Mesenchymal stem cell (in vitro differentiated cells and primary cell): ENCODE results near the gene TRMT10C.

Experiments
- DNase-seq: peaks from one replicate; pipeline ENCODE4 v3.0.0-alpha.2; 2013
- H2AFZ ChIP-seq: one replicate; pipeline ENCODE4 v1.6.1; 2013; ENCODE audit warnings: low read depth, mild to moderate bottlenecking, control low read depth, inconsistent platforms, low read length, moderate library complexity
- H2AK5ac ChIP-seq: 2 replicates; pipeline ENCODE4 v1.6.1; 2013; ENCODE audit warnings: low read length, moderate library complexity, mild to moderate bottlenecking, inconsistent platforms; ENCODE audit not compliant: severe bottlenecking
- H2BK120ac ChIP-seq: one replicate; pipeline ENCODE4 v1.6.1; 2013; ENCODE audit warnings: low read depth, mild to moderate bottlenecking, inconsistent platforms, low read length, moderate library complexity
- H2BK12ac ChIP-seq, 2 experiments: one replicate each; pipeline ENCODE4 v1.6.1; 2013; ENCODE audit warnings: inconsistent platforms in 2 of 2, low read length in 2 of 2, mild to moderate bottlenecking in 2 of 2, moderate library complexity in 2 of 2, control low read depth in 1 of 2
- H2BK15ac ChIP-seq: one replicate; pipeline ENCODE4 v1.6.1; 2013; ENCODE audit warnings: mild to moderate bottlenecking, low read depth, inconsistent platforms; ENCODE audit not compliant: poor library complexity, severe bottlenecking
- H2BK5ac ChIP-seq: 2 replicates; pipeline ENCODE4 v1.6.1; 2013; ENCODE audit warnings: low read depth, mild to moderate bottlenecking, low read length, control low read depth, inconsistent platforms; ENCODE audit not compliant: poor library complexity, severe bottlenecking
- H3K14ac ChIP-seq, 2 experiments: one replicate each; pipeline ENCODE4 v1.6.1; 2013; ENCODE audit warnings: inconsistent platforms in 2 of 2, low read length in 2 of 2, control low read depth in 1 of 2, mild to moderate bottlenecking in 1 of 2, moderate library complexity in 1 of 2
- H3K18ac ChIP-seq, 2 experiments: one replicate each; pipeline ENCODE4 v1.6.1; 2013; ENCODE audit warnings: inconsistent platforms in 2 of 2, low read length in 2 of 2, control low read depth in 1 of 2, low read depth in 1 of 2, mild to moderate bottlenecking in 1 of 2
- H3K23ac ChIP-seq, 2 experiments: one replicate each; pipeline ENCODE4 v1.6.1; 2013; ENCODE audit warnings: inconsistent platforms in 2 of 2, low read length in 2 of 2, mild to moderate bottlenecking in 2 of 2, moderate library complexity in 2 of 2, control low read depth in 1 of 2
- H3K27ac ChIP-seq: 2 replicates; pipeline ENCODE4 v1.5.1; 2013; ENCODE audit warnings: mild to moderate bottlenecking, moderate library complexity, low read length, control low read depth, inconsistent platforms; ENCODE audit not compliant: poor library complexity, severe bottlenecking
- H3K27me3 ChIP-seq, 2 experiments: 2 replicates each; pipeline versions ENCODE4 v1.6.1 to v1.7.0; 2013; ENCODE audit warnings: low read length in 2 of 2, mild to moderate bottlenecking in 2 of 2, moderate library complexity in 2 of 2, control low read depth in 1 of 2, inconsistent platforms in 1 of 2; ENCODE audit not compliant: control insufficient read depth in 1 of 2, insufficient read depth in 1 of 2
- H3K36me3 ChIP-seq, 2 experiments: 2 replicates each; pipeline versions ENCODE4 v1.6.1 to v1.7.0; 2013; ENCODE audit warnings: low read length in 2 of 2, control low read depth in 1 of 2, inconsistent platforms in 1 of 2, low read depth in 1 of 2, mild to moderate bottlenecking in 1 of 2; ENCODE audit not compliant: insufficient read depth in 2 of 2, control insufficient read depth in 1 of 2
- H3K4ac ChIP-seq, 2 experiments: one replicate each; pipeline ENCODE4 v1.6.1; 2013; ENCODE audit warnings: inconsistent platforms in 2 of 2, low read length in 2 of 2, mild to moderate bottlenecking in 2 of 2, moderate library complexity in 2 of 2, control low read depth in 1 of 2, low read depth in 1 of 2
- H3K4me1 ChIP-seq: 2 replicates; pipeline ENCODE4 v1.6.1; 2013; ENCODE audit warnings: low read depth, low read length, control low read depth; ENCODE audit not compliant: control insufficient read depth, insufficient read depth
- H3K4me2 ChIP-seq: 2 replicates; pipeline ENCODE4 v1.6.1; 2013; ENCODE audit warnings: low read length, mild to moderate bottlenecking, inconsistent platforms; ENCODE audit not compliant: poor library complexity, severe bottlenecking
- H3K4me3 ChIP-seq, 2 experiments: 2 replicates each; pipeline versions ENCODE4 v1.5.1 to v1.7.0; 2013; ENCODE audit warnings: low read length in 2 of 2, mild to moderate bottlenecking in 2 of 2, control low read depth in 1 of 2, low read depth in 1 of 2; ENCODE audit not compliant: insufficient read depth in 1 of 2
- H3K79me1 ChIP-seq: replicated peaks from 2 replicates; pipeline ENCODE4 v1.6.1; 2013; ENCODE audit warnings: mild to moderate bottlenecking, control low read depth, low read length, inconsistent platforms; ENCODE audit not compliant: poor library complexity, severe bottlenecking
- H3K9ac ChIP-seq: 2 replicates; pipeline ENCODE4 v1.7.0; 2013; ENCODE audit warnings: mild to moderate bottlenecking, low read length, moderate library complexity
- H3K9me3 ChIP-seq: 2 replicates; pipeline ENCODE4 v1.7.0; 2013; ENCODE audit warnings: mild to moderate bottlenecking, low read length; ENCODE audit not compliant: control insufficient read depth
- H4K8ac ChIP-seq: one replicate; pipeline ENCODE4 v1.6.1; 2013; ENCODE audit warnings: inconsistent platforms, mild to moderate bottlenecking, low read length, moderate library complexity
- H4K91ac ChIP-seq: one replicate; pipeline ENCODE4 v1.6.1; 2013; ENCODE audit warnings: mild to moderate bottlenecking, low read length, inconsistent platforms
- WGBS: methylation state at CpG from one replicate; pipeline ENCODE4 v1.1.7; 2013; ENCODE audit warnings: mixed read lengths; 5-methylcytosine and 5-hydroxymethylcytosine counted together

TRMT10C gene

DNA sequence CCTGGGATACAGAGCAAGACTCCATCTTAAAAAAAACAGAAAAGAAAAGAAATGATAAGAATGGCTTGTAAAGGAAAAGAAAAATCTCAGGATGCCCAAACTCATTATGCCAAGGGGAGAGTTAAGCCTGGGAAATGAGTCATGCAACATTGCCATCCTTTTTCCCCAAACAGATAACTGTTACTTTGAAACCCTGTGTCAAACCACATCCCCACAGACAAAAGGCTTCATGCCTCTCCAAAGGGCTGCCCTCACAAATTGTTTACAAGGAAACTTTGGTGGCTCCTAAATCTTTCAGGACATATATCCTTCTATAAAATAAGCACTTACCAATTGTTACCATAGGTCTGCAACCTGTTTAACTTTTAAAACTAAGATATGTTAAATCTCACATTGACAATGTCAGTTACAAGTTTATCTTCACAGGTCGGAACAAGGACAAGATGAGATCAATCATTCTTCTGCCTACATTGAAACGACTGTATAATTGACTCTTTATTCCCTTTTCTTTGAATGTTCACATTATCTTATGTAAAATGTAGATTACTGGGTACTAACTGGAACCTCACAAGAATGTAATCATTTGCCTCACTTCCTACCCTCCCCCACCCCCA, 30.1 kb upstream of the TRMT10C start:
- Histone ChIP-seq H3K23ac (no peak overlapping the region), H3K27ac (no peak overlapping the region), H2AK5ac (no peak overlapping the region), H2AFZ (no peak overlapping the region), H3K9ac (no peak overlapping the region), H4K91ac (no peak overlapping the region), H3K4ac (no peak overlapping the region), H2BK15ac (no peak overlapping the region), H3K14ac (no peak overlapping the region), H3K27me3 (peaks cover 10 to 14% of the 10 kb centered on the region in 2 experiments), H3K36me3 (no peaks in the 10 kb centered on the region), H3K9me3 (no peaks in the 10 kb centered on the region), H3K4me1 (no peaks in the 10 kb centered on the region), H3K18ac (no peak overlapping the region), H3K4me2 (no peak overlapping the region), H3K79me1 (no peaks in the 10 kb centered on the region), H2BK5ac (no peak overlapping the region), H4K8ac (no peak overlapping the region), H2BK12ac (no peak overlapping the region), H2BK120ac (peak overlapping the region; percentile 56), H3K4me3 (no peak overlapping the region)
- WGBS = 17% methylated on average over 1 of the region's 2 CpGs
- DNase-seq = peak; percentile 50

DNA sequence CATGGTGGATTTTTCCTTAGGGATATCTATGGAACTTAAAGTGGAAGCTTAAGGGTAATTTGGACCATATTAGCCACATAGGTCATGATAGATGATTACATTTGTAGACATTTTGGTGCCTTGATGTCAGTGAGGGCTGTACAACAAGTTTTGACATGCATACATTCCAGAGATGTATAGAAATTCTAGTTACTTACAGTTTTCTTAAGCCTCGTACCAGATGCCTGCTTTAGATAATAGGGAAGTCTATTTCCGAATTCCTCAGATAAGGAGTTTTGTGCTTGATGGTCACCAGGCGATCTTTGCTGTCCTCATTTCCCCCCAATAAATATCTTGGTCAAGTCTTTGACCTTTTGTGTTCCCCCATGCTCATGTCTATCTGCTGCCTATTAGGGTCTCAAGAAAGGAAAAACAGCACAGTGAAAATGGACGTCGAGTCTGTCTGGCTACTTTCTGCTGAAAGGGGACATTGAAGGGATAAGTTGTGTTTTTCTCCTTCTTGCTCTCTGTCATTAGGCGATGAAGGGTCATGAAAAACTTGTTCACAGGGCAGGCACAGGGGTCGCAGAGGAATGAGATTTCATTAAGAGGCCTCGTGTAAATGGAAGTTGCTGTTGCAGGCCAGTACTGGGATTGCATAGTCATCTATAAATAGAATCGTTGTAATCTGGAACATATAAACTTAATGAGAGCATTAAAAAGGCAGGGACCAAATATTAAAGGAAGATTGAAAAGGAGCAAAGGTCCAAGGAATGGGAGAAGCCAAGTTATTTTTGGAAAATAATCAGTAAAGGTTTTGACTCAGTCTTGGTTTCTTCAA, 28.7 kb upstream of the TRMT10C start:
- no peak overlapping the region for H3K4me3 ChIP-seq
- no peak overlapping the region for H3K4me2 ChIP-seq
- peak overlapping the region; percentile 4 for H2BK120ac ChIP-seq
- H2BK12ac ChIP-seq = peak overlapping the region; percentile 6 to 90
- H2BK15ac ChIP-seq = no peak overlapping the region
- no peak overlapping the region for H2AK5ac ChIP-seq
- no peak overlapping the region for H4K91ac ChIP-seq
- peak overlapping the region in 1 of 2 experiments; percentile 81 for H3K4ac ChIP-seq
- H3K18ac ChIP-seq = peak overlapping the region; percentile 69 to 84
- peak overlapping the region; percentile 49 for H4K8ac ChIP-seq
- H2BK5ac ChIP-seq = no peak overlapping the region
- H3K27ac ChIP-seq = no peak overlapping the region
- no peaks in the 10 kb centered on the region for H3K79me1 ChIP-seq
- H3K36me3 ChIP-seq = no peaks in the 10 kb centered on the region
- no peak overlapping the region for H2AFZ ChIP-seq
- 36% methylated on average over 9 of the region's 9 CpGs for WGBS
- no peaks in the 10 kb centered on the region for H3K4me1 ChIP-seq
- peak; percentile 66 for DNase-seq
- peak overlapping the region in 1 of 2 experiments; percentile 35 for H3K23ac ChIP-seq
- H3K9me3 ChIP-seq = no peaks in the 10 kb centered on the region
- no peak overlapping the region for H3K9ac ChIP-seq
- peaks cover 10 to 14% of the 10 kb centered on the region in 2 experiments for H3K27me3 ChIP-seq
- H3K14ac ChIP-seq = peak overlapping the region in 1 of 2 experiments; percentile 41

GRCh38 chr3:101533603-101533968, 28.1 kb upstream of the TRMT10C start:
- Histone ChIP-seq H3K14ac (no peak overlapping the region), H3K9me3 (no peaks in the 10 kb centered on the region)
- 83% methylated on average over 1 of the region's 1 CpG for WGBS

GRCh38 chr3:101535221-101535620, 26.4 kb upstream of the TRMT10C start:
- H3K23ac ChIP-seq = no peak overlapping the region

More at GRCh38 chr3:101533603-101533968, 28.1 kb upstream of the TRMT10C start:
- no peak overlapping the region for H3K27ac ChIP-seq
- H4K91ac ChIP-seq = no peak overlapping the region
- H2AK5ac ChIP-seq = no peak overlapping the region
- peak overlapping the region in 1 of 2 experiments; percentile 26 for H3K4ac ChIP-seq
- H3K9ac ChIP-seq = no peak overlapping the region
- H3K4me3 ChIP-seq = no peak overlapping the region
- no peak overlapping the region for H2BK15ac ChIP-seq
- H3K36me3 ChIP-seq = no peaks in the 10 kb centered on the region
- peak overlapping the region in 1 of 2 experiments; percentile 86 for H3K18ac ChIP-seq
- no peaks in the 10 kb centered on the region for H3K4me1 ChIP-seq
- no peak for DNase-seq
- no peaks in the 10 kb centered on the region for H3K79me1 ChIP-seq
- no peak overlapping the region for H2BK5ac ChIP-seq
- H3K23ac ChIP-seq = no peak overlapping the region
- H4K8ac ChIP-seq = no peak overlapping the region
- no peak overlapping the region for H2BK120ac ChIP-seq
- peaks cover 10 to 14% of the 10 kb centered on the region in 2 experiments for H3K27me3 ChIP-seq
- no peak overlapping the region for H2AFZ ChIP-seq
- H3K4me2 ChIP-seq = no peak overlapping the region
- no peak overlapping the region for H2BK12ac ChIP-seq

More at GRCh38 chr3:101535221-101535620, 26.4 kb upstream of the TRMT10C start:
- Histone ChIP-seq H3K36me3 (no peaks in the 10 kb centered on the region), H3K9me3 (no peaks in the 10 kb centered on the region), H3K14ac (no peak overlapping the region), H3K4me3 (no peak overlapping the region), H2AFZ (no peak overlapping the region), H3K4me1 (no peaks in the 10 kb centered on the region), H2BK5ac (no peak overlapping the region), H3K4ac (no peak overlapping the region), H2AK5ac (no peak overlapping the region), H3K79me1 (no peaks in the 10 kb centered on the region), H3K27ac (no peak overlapping the region), H2BK15ac (no peak overlapping the region), H4K91ac (no peak overlapping the region), H3K27me3 (peaks cover 6 to 12% of the 10 kb centered on the region in 2 experiments), H3K4me2 (no peak overlapping the region), H3K9ac (no peak overlapping the region), H2BK12ac (no peak overlapping the region), H4K8ac (no peak overlapping the region), H3K18ac (no peak overlapping the region), H2BK120ac (no peak overlapping the region)
- no peak for DNase-seq
- WGBS = 100% methylated on average over 4 of the region's 5 CpGs
